A673 (cell line): Measurements from ENCODE around the gene SLC26A11. TPM values are rescaled to one million over a fixed set of nuclear protein-coding genes. Genes with fewer than 3 reads are reported as not detected.

Experiments
- BruUV-seq: library from RNA; stranded (reverse); fragments of 400-500 nt; replicated peaks from 2 replicates; lab custom pipeline; 2021; lab: Mats Ljungman, UMichigan
- CTCF ChIA-PET: fragments of 300-600 bp; sonication (Branson Sonifier 250); formaldehyde crosslinking; loops from one replicate; lab custom pipeline; 2022; ENCODE audit warnings: antibody characterized with exemption; lab: Charles Lee
- POLR2A ChIA-PET: fragments of 300-600 bp; sonication (Branson Sonifier 250); formaldehyde crosslinking; loops from one replicate; lab custom pipeline; 2022; ENCODE audit warnings: antibody characterized with exemption; ENCODE audit not compliant: low non-redundant PET; lab: Charles Lee
- DNase-seq: peaks from one replicate; pipeline ENCODE4 v3.0.0-alpha.2; 2015; ENCODE audit warnings: low spot score
- H3K27ac ChIP-seq: fragments of 200-600 bp; sonication (generic); 2 replicates; pipeline ENCODE4 v1.5.1; 2016; ENCODE audit warnings: mixed run types, low read depth, mild to moderate bottlenecking, mixed read lengths, antibody characterized with exemption, low read length; ENCODE audit not compliant: poor library complexity, severe bottlenecking
- H3K27me3 ChIP-seq: fragments of 200-600 bp; sonication (generic); replicated peaks from 2 replicates; pipeline ENCODE4 v1.6.1; 2017; ENCODE audit warnings: mixed run types, low read depth, mild to moderate bottlenecking, mixed read lengths, antibody characterized with exemption, low read length; ENCODE audit not compliant: insufficient read depth, poor library complexity
- H3K36me3 ChIP-seq: fragments of 200-600 bp; sonication (generic); 2 replicates; pipeline ENCODE4 v1.6.1; 2016; ENCODE audit warnings: mixed run types, mild to moderate bottlenecking, mixed read lengths, antibody characterized with exemption, low read length; ENCODE audit not compliant: insufficient read depth, poor library complexity, severe bottlenecking
- H3K4me1 ChIP-seq: fragments of 200-600 bp; sonication (generic); 2 replicates; pipeline ENCODE4 v1.6.1; 2017; ENCODE audit warnings: mixed run types, mild to moderate bottlenecking, mixed read lengths, antibody characterized with exemption, low read length; ENCODE audit not compliant: insufficient read depth, poor library complexity, severe bottlenecking
- H3K4me3 ChIP-seq: fragments of 200-600 bp; sonication (generic); 2 replicates; pipeline ENCODE4 v1.5.1; 2016; ENCODE audit warnings: low read depth, mixed run types, mild to moderate bottlenecking, mixed read lengths, low read length; ENCODE audit not compliant: poor library complexity, severe bottlenecking
- H3K9me3 ChIP-seq: fragments of 200-600 bp; sonication (generic); 2 replicates; pipeline ENCODE4 v1.6.1; 2016; ENCODE audit warnings: mixed run types, low read depth, mild to moderate bottlenecking, mixed read lengths, antibody characterized with exemption, low read length; ENCODE audit not compliant: poor library complexity, severe bottlenecking
- CTCF ChIP-seq: fragments of 300-800, 200-600 bp; sonication (generic); conservative IDR thresholded peaks from 2 replicates; pipeline ENCODE4 v1.5.1; 2017; ENCODE audit warnings: low read depth, mild to moderate bottlenecking, antibody characterized with exemption, low read length, moderate library complexity, mixed read lengths
- EZH2 ChIP-seq: fragments of 200-600 bp; sonication (generic); IDR thresholded peaks from 2 replicates; pipeline ENCODE4 v1.6.1; 2017; ENCODE audit warnings: borderline replicate concordance, low read depth, mild to moderate bottlenecking, mixed read lengths, antibody characterized with exemption, low read length; ENCODE audit not compliant: poor library complexity, severe bottlenecking
- intact Hi-C: fragments of 100-400 bp; cut with micrococcal nuclease; formaldehyde crosslinking; loops from one replicate; pipeline ENCODE4 v1.10.0; 2022; ENCODE audit not compliant: unreplicated experiment
- total RNA-seq: library from RNA; stranded (reverse); gene quantifications from 2 replicates; pipeline ENCODE4 v1.2.3, GENCODE V29; 2021

The SLC26A11 gene
- total RNA-seq, 1 experiment from 2014 or later = 23.5 TPM

GRCh38 chr17:80261159-80261894, 41.1 kb downstream of the SLC26A11 start:
- Histone ChIP-seq H3K36me3 (peaks cover 7% of the 10 kb centered on the region), H3K27me3 (no peaks in the 10 kb centered on the region), H3K4me1 (peaks cover 20% of the 10 kb centered on the region), H3K9me3 (no peaks in the 10 kb centered on the region), H3K27ac (peak overlapping the region; percentile 89), H3K4me3 (peak overlapping the region; percentile 98)
- TF ChIP-seq EZH2 = no peak
- no peak for TF ChIP-seq CTCF
- intact Hi-C loops = no loop called here
- peak; percentile 92 for DNase-seq
- CTCF ChIA-PET = no interaction called here
- POLR2A ChIA-PET = no interaction called here
- no TSS peak for BruUV-seq

- ChIA-PET POLR2A (no interaction called here), CTCF (no interaction called here)
- no peaks in the 10 kb centered on the region for H3K27me3 ChIP-seq
- TF ChIP-seq CTCF (no peak), EZH2 (no peak)
- H3K4me3 ChIP-seq = peak overlapping the region; percentile 98
- intact Hi-C loops = no loop called here
- no peak for DNase-seq
- H3K4me1 ChIP-seq = peaks cover 20% of the 10 kb centered on the region
- H3K9me3 ChIP-seq = no peaks in the 10 kb centered on the region
- peak overlapping the region; percentile 89 for H3K27ac ChIP-seq
- H3K36me3 ChIP-seq = peaks cover 7% of the 10 kb centered on the region
- no TSS peak for BruUV-seq
Measured at GRCh38 chr17:80261895-80262279, 41.7 kb downstream of the SLC26A11 start.

- H3K4me3 ChIP-seq = peak overlapping the region; percentile 98
- peaks cover 7% of the 10 kb centered on the region for H3K36me3 ChIP-seq
- BruUV-seq = no TSS peak
- no peaks in the 10 kb centered on the region for H3K27me3 ChIP-seq
- no peak for TF ChIP-seq CTCF
- no peak for TF ChIP-seq EZH2
- intact Hi-C loops = no loop called here
- CTCF ChIA-PET = interaction anchor here (0.6 kb wide), 1 partner anchor 130 kb away, joined by 5 read pairs; no protein-coding TSS in a partner anchor
- no peak for DNase-seq
- peak overlapping the region; percentile 89 for H3K27ac ChIP-seq
- POLR2A ChIA-PET = no interaction called here
- no peaks in the 10 kb centered on the region for H3K9me3 ChIP-seq
- H3K4me1 ChIP-seq = peaks cover 20% of the 10 kb centered on the region
Measured at GRCh38 chr17:80262291-80262690, 42.1 kb downstream of the SLC26A11 start.
